Neural progenitor cell (in vitro differentiated cells): ENCODE data around the gene IDH3B.

Experiments
- EZH2phosphoT487 ChIP-seq: fragments of 200-600 bp; sonication (generic); IDR thresholded peaks from 2 replicates; pipeline ENCODE4 v1.6.1; 2017; ENCODE audit warnings: antibody characterized with exemption
- TF ChIP-seq, protein P1 (sequence below): fragments of 200-600 bp; sonication (generic); IDR thresholded peaks from 2 replicates; pipeline ENCODE4 v1.5.1; 2017; ENCODE audit warnings: antibody characterized with exemption, mild to moderate bottlenecking

- TF ChIP-seq, protein P1, sequence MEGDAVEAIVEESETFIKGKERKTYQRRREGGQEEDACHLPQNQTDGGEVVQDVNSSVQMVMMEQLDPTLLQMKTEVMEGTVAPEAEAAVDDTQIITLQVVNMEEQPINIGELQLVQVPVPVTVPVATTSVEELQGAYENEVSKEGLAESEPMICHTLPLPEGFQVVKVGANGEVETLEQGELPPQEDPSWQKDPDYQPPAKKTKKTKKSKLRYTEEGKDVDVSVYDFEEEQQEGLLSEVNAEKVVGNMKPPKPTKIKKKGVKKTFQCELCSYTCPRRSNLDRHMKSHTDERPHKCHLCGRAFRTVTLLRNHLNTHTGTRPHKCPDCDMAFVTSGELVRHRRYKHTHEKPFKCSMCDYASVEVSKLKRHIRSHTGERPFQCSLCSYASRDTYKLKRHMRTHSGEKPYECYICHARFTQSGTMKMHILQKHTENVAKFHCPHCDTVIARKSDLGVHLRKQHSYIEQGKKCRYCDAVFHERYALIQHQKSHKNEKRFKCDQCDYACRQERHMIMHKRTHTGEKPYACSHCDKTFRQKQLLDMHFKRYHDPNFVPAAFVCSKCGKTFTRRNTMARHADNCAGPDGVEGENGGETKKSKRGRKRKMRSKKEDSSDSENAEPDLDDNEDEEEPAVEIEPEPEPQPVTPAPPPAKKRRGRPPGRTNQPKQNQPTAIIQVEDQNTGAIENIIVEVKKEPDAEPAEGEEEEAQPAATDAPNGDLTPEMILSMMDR = no peak
- no peak for TF ChIP-seq EZH2phosphoT487
Measured at GRCh38 chr20:2706688-2707352, 42.8 kb upstream of the IDH3B start.
